ENCODE results near the gene HTR4.

DNA sequence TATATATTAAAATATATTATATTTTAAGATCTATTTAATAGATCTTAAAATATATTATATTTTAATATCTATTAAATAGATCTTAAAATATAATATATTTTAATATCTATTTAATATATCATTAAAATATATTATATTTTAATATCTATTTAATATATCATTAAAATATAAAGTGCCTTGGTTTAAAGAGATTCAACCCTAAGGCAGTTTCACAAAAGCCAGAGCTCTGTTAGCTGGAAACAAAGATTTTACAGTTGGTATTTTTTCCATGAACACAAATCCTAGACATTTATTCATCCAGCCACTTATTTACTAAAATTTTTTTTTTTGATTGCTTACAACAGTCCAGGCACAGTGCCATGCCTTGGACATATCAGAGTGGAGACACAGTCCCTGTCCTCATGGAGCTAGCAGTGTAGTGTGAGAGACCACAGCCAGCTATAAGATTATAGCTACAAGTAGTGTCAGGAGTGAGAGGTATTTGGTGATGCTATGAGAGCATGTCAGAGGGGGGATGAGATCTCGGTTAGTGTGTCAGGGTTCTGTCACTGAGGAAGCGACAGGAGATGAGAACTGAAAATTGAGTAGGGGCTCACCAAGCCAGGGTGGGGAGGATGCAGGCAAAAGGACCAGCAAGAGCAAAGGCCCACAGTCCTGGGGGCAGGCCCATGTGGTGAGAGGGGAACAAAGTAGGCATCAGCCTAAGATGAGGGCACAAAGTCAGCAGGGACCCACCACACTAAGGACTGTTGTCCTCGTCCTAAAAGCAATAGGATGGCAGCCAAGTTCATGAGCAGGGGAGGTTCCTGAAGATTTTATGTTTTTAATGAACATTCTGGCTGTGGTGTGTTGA is 196.1 kb downstream of the HTR4 start:
- TF ChIP-seq CTCF (IDR thresholded peaks at IDR 0.05), result no peak
- no peak for TF ChIP-seq KDM1A (IDR thresholded peaks at IDR 0.05; ENCODE audit: low read depth)
- TF ChIP-seq RAD21 (conservative IDR thresholded peaks at IDR 0.05 in 1 of 2, IDR thresholded peaks at IDR 0.05 in 1 of 2), result no peak
- no peak for TF ChIP-seq CEBPB (IDR thresholded peaks at IDR 0.05)
- TF ChIP-seq E2F6 (IDR thresholded peaks at IDR 0.05; ENCODE audit: borderline replicate concordance, low read depth), result no peak
- no peak for TF ChIP-seq HMGXB4 (CRISPR knock-in tag; IDR thresholded peaks at IDR 0.05; ENCODE audit: borderline replicate concordance)
- no peak for TF ChIP-seq RFX5 (IDR thresholded peaks at IDR 0.05)
- no peak for TF ChIP-seq FOSL2 (IDR thresholded peaks at IDR 0.05)
- no peak for TF ChIP-seq FOSL2 (CRISPR knock-in tag; IDR thresholded peaks at IDR 0.05)
- no peak for TF ChIP-seq MAX (IDR thresholded peaks at IDR 0.05)
- no peak for TF ChIP-seq ESRRA (IDR thresholded peaks at IDR 0.05; ENCODE audit: borderline replicate concordance, low read length)
- TF ChIP-seq EP300 (IDR thresholded peaks at IDR 0.05), result no peak
